Duodenal mucosa (tissue), 2 donors: Measurements from ENCODE around the gene GTF2A2.

Experiments used
- H3K27ac ChIP-seq: one replicate; pipeline ENCODE4 v1.7.0; 2013; ENCODE audit warnings: low read depth, low read length
- H3K27me3 ChIP-seq, 2 donors: one replicate each; pipeline ENCODE4 v1.7.0; 2013; ENCODE audit warnings: low read length in 2 of 2, control low read depth in 1 of 2; ENCODE audit not compliant: insufficient read depth in 2 of 2, control insufficient read depth in 1 of 2
- H3K36me3 ChIP-seq, 2 donors: one replicate each; pipeline ENCODE4 v1.7.0; 2013; ENCODE audit warnings: low read length in 2 of 2, control low read depth in 1 of 2; ENCODE audit not compliant: insufficient read depth in 2 of 2, control insufficient read depth in 1 of 2
- H3K4me1 ChIP-seq, 2 donors: one replicate each; pipeline ENCODE4 v1.7.0; 2013; ENCODE audit warnings: low read length in 2 of 2, control low read depth in 1 of 2; ENCODE audit not compliant: insufficient read depth in 2 of 2, control insufficient read depth in 1 of 2
- H3K4me3 ChIP-seq, 2 donors: one replicate each; pipeline ENCODE4 v1.7.0; 2013; ENCODE audit warnings: low read length in 2 of 2, low read depth in 1 of 2
- H3K9ac ChIP-seq, 2 donors: one replicate each; pipeline ENCODE4 v1.7.0; 2013; ENCODE audit warnings: low read length in 2 of 2, low read depth in 1 of 2
- H3K9me3 ChIP-seq, 2 donors: one replicate each; pipeline ENCODE4 v1.7.0; 2013; ENCODE audit warnings: low read length in 2 of 2, control low read depth in 1 of 2; ENCODE audit not compliant: control insufficient read depth in 1 of 2

Gene GTF2A2

GRCh38 chr15:59611276-59612260, 45.7 kb downstream of the GTF2A2 start, which contains the start of gene GCNT3:
Gene GCNT3 (plus strand): TSS chr15:59611783. CDS start chr15:59618239, 6,456 bp downstream.
- Histone ChIP-seq H3K4me3 (peak within 1 kb of the TSS; percentile 80 to 84), H3K36me3 (no peaks in the 10 kb centered on the region), H3K27me3 (no peaks in the 10 kb centered on the region), H3K9ac (peak within 1 kb of the TSS; percentile 61 to 88), H3K27ac (peak within 1 kb of the TSS; percentile 61), H3K4me1 (peaks cover 6 to 7% of the 10 kb centered on the region in 2 donors), H3K9me3 (no peaks in the 10 kb centered on the region)

DNA sequence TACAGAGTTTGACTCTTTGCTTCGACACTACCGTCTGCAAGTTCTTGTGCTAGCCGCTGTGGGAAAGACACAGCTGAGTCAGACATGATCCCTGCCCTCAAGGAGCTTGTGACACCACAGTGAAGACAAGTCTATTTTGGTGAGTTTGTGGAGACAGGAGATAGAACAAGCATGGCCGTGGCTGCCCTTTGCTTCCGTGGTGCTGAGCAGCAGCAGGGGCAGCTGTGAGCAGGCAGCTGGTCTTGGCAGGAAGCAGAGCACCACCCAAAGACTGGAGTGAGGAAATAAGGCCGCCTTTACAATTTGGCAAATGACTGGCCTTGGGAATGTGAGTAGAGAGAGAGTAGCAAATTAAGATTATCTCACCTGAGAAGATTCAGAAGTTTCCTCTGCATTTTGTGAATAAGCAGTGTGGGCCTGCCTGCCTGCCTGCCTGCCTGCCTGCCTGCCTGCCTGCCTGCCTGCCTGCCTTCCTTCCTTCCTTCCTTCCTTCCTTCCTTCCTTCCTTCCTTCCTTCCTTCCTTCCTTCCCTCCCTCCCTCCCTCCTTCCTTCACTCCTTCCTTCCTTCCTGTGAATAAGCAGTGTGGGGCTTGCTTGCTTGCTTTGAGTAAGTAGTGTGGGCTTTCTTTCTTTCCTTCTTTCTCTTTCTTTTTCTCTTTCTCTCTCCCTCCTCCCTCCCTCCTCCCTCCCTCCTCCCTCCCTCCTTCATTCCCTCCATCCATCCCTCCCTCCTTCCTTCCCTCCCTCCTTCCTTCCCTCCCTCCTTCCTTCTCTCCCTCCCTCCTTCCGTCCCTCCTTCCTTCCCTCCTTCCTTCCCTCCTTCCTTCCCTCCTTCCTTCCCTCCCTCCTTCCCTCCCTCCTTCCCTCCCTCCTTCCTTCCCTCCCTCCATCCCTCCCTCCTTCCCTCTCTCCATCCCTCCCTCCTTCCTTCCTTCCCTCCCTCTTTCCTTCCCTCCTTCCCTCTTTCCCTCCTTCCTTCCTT, 47.3 kb downstream of the GTF2A2 start:
- no peak overlapping the region for H3K27ac ChIP-seq
- peaks cover 5 to 6% of the 10 kb centered on the region in 2 donors for H3K4me1 ChIP-seq
- H3K36me3 ChIP-seq, result no peaks in the 10 kb centered on the region
- H3K9me3 ChIP-seq, result no peaks in the 10 kb centered on the region
- no peak overlapping the region for H3K4me3 ChIP-seq
- no peak overlapping the region for H3K9ac ChIP-seq
- H3K27me3 ChIP-seq, result no peaks in the 10 kb centered on the region

DNA sequence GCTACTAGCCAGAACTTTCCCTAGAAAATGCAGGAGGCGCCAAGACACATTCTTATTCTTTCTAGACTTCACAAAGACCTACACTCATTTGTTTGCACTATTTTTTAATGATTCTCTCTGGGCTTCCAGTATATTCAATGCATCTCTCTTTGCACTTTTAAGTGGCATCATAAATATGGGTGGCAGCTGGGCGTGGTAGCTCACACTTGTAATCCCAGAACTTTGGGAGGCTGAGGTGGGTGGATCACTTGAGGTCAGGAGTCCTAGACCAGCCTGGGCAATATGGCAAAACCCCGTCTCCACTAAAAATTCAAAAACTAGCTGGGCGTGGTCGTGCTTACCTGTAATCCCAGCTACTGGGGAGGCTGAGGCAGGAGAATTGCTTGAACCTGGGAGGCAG, 51.3 kb downstream of the GTF2A2 start:
- H3K27ac ChIP-seq, result no peak overlapping the region
- peaks cover 6 to 24% of the 10 kb centered on the region in 2 donors for H3K9me3 ChIP-seq
- H3K4me3 ChIP-seq, result no peak overlapping the region
- H3K4me1 ChIP-seq, result peaks cover 0 to 3% of the 10 kb centered on the region in 2 donors
- H3K27me3 ChIP-seq, result no peaks in the 10 kb centered on the region
- H3K9ac ChIP-seq, result no peak overlapping the region
- H3K36me3 ChIP-seq, result no peaks in the 10 kb centered on the region

DNA sequence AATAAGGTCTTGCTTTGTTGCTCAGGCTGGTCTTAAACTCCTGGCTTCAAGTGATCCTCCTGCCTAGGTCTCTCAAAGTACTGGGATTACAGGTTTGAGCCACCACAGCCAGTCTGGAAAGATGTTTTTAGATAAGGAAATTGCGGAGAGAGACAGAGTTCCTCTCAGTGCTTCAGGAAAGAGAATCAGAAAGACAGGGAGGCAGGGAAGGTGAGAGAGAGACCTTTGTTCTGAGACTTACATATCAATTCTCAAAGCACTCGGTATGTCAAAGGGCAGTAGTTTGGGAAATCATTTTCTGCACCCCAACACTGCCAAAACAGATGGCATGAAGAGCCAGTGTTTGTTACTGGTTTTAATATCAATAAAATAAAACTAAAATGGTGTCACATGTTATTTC, 58.9 kb downstream of the GTF2A2 start:
- Histone ChIP-seq H3K9ac (no peak overlapping the region), H3K36me3 (no peaks in the 10 kb centered on the region), H3K4me3 (no peak overlapping the region), H3K4me1 (peaks cover 24% of the 10 kb centered on the region in 2 donors), H3K9me3 (peaks cover 6 to 14% of the 10 kb centered on the region in 2 donors), H3K27ac (no peak overlapping the region), H3K27me3 (no peaks in the 10 kb centered on the region)

DNA sequence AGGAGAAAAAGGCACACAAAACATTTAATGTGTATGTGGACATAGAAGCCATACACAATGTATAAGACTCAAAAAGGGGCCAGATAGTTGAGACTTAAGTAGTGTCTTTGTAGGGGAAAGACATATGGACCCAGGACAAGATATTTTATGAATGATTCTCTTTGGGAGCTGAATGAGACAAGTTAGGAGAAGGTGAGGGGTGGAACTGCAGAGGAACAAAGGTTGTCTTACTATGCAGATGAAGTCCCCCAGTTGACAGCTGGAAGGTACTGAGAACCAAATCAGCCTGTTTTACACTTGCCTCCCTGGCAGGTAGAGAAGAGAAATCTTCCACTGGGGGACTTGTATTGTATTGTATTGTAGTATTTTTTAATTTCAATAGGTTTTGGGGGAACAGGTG, 60.7 kb downstream of the GTF2A2 start:
- H3K9me3 ChIP-seq, result peaks cover 4 to 7% of the 10 kb centered on the region in 2 donors
- H3K27ac ChIP-seq, result peak overlapping the region; percentile 49
- H3K27me3 ChIP-seq, result no peaks in the 10 kb centered on the region
- H3K4me1 ChIP-seq, result peaks cover 25 to 27% of the 10 kb centered on the region in 2 donors
- H3K36me3 ChIP-seq, result no peaks in the 10 kb centered on the region
- H3K9ac ChIP-seq, result peak overlapping the region in 1 of 2 donors; percentile 47
- no peak overlapping the region for H3K4me3 ChIP-seq

- H3K36me3 ChIP-seq, result no peaks in the 10 kb centered on the region
- peak overlapping the region in 1 of 2 donors; percentile 26 for H3K4me3 ChIP-seq
- H3K27me3 ChIP-seq, result no peaks in the 10 kb centered on the region
- no peaks in the 10 kb centered on the region for H3K9me3 ChIP-seq
- H3K27ac ChIP-seq, result peak overlapping the region; percentile 53
- H3K4me1 ChIP-seq, result peaks cover 34 to 36% of the 10 kb centered on the region in 2 donors
- peak overlapping the region in 1 of 2 donors; percentile 35 for H3K9ac ChIP-seq
These were observed 61.8 kb downstream of the GTF2A2 start for GRCh38 chr15:59595434-59595915.

DNA sequence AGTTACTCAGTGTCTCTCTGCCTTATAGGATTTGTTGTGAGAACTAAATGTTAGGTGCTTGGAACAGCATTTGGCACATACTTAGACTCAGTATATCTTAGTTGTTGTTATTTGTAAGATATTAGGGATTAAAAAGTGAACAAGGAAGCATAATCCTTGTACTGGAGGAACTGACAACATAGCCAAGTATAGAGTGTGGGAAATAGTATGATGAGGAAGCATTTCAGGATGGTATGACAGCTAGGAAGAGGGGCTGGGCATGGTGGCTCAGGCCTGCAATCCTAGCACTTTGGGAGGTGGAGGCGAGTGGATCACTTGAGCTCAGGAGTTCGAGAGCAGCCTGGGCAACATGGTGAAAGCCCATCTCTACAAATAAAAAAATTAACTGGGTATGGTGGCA, 62.3 kb downstream of the GTF2A2 start:
- Histone ChIP-seq H3K27ac (peak overlapping the region; percentile 53), H3K4me1 (peaks cover 34 to 36% of the 10 kb centered on the region in 2 donors), H3K27me3 (no peaks in the 10 kb centered on the region), H3K9me3 (no peaks in the 10 kb centered on the region), H3K36me3 (no peaks in the 10 kb centered on the region), H3K9ac (peak overlapping the region in 1 of 2 donors; percentile 25), H3K4me3 (no peak overlapping the region)

- no peak overlapping the region for H3K4me3 ChIP-seq
These were observed 62.8 kb downstream of the GTF2A2 start for GRCh38 chr15:59594493-59594942.

GRCh38 chr15:59591356-59591755, 66.0 kb downstream of the GTF2A2 start:
- peak overlapping the region in 1 of 2 donors; percentile 35 for H3K9ac ChIP-seq
- no peak overlapping the region for H3K27ac ChIP-seq
- H3K27me3 ChIP-seq, result no peaks in the 10 kb centered on the region
- no peaks in the 10 kb centered on the region for H3K9me3 ChIP-seq
- no peak overlapping the region for H3K4me3 ChIP-seq
- no peaks in the 10 kb centered on the region for H3K36me3 ChIP-seq
- H3K4me1 ChIP-seq, result peaks cover 26 to 40% of the 10 kb centered on the region in 2 donors

More at GRCh38 chr15:59594493-59594942, 62.8 kb downstream of the GTF2A2 start:
- H3K27me3 ChIP-seq, result no peaks in the 10 kb centered on the region
- no peaks in the 10 kb centered on the region for H3K9me3 ChIP-seq
- no peaks in the 10 kb centered on the region for H3K36me3 ChIP-seq
- H3K4me1 ChIP-seq, result peaks cover 34 to 36% of the 10 kb centered on the region in 2 donors
- H3K27ac ChIP-seq, result peak overlapping the region; percentile 53
- H3K9ac ChIP-seq, result peak overlapping the region in 1 of 2 donors; percentile 25
